ENCODE data around the gene TOR1AIP1. TPM values are rescaled to one million over a fixed set of nuclear protein-coding genes. Genes with fewer than 3 reads are reported as not detected.

TOR1AIP1 gene
- total RNA-seq, 4 donors from 2014 or later: 35.7 to 53.7 (median 48.8) TPM

- no peak for TF ChIP-seq POLR2A (IDR thresholded peaks at IDR 0.05)
- TF ChIP-seq, protein P1, sequence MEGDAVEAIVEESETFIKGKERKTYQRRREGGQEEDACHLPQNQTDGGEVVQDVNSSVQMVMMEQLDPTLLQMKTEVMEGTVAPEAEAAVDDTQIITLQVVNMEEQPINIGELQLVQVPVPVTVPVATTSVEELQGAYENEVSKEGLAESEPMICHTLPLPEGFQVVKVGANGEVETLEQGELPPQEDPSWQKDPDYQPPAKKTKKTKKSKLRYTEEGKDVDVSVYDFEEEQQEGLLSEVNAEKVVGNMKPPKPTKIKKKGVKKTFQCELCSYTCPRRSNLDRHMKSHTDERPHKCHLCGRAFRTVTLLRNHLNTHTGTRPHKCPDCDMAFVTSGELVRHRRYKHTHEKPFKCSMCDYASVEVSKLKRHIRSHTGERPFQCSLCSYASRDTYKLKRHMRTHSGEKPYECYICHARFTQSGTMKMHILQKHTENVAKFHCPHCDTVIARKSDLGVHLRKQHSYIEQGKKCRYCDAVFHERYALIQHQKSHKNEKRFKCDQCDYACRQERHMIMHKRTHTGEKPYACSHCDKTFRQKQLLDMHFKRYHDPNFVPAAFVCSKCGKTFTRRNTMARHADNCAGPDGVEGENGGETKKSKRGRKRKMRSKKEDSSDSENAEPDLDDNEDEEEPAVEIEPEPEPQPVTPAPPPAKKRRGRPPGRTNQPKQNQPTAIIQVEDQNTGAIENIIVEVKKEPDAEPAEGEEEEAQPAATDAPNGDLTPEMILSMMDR (IDR thresholded peaks at IDR 0.05): no peak
- DNase-seq (ENCODE audit: low spot score in 2 of 2): no peak
- intact Hi-C loops (cut with DNase I; ENCODE audit: low total_unique reads): no loop called here
- 83 to 93% methylated on average over 7 of the region's 7 CpGs for WGBS, 2 donors
- no peak overlapping the region for H3K4me3 ChIP-seq (ENCODE audit: low read depth, poor library complexity, severe bottlenecking)
Observed at GRCh38 chr1:179950651-179951050, 68.6 kb downstream of the TOR1AIP1 start.

DNA sequence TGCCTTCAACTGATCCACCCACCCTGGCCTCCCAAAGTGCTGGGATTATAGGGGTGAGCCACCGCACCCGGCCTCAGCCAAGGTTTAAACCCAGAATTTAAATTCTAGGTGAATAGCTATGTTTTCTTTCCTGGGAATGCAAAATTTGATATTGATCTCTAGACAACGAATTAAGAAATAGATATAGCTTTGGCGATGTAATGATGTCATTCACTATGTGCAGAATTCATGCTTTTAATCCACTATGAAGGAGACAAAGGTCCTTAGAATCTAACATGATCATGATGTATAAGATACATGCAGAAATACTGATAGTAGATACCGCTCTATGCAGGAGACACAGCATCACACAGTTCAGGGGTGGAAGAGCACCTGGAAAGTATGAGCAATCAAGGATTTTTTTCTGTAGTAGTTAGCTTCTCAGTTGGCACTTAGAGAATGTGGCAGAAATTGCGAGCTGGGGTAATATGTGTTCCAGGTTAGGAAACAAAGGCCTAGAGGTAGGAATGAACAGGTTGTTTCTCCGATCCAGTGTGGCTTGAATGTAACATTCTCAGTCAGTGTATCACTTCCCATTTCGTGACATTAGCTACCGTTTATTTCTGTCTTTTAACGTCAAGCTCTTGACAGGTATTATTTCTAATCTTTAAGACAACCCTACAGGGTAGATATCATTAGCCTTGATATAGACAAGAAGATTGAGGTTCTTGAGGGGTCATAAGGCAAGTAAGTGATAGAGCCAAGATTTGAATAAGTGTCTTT lies 69.5 kb downstream of the TOR1AIP1 start:
- H3K4me3 ChIP-seq (ENCODE audit: low read depth, poor library complexity, severe bottlenecking): no peak overlapping the region
- no peak for DNase-seq (ENCODE audit: low spot score in 2 of 2)
- WGBS, 2 donors: 94 to 96% methylated on average over 10 of the region's 10 CpGs
- intact Hi-C loops (cut with DNase I; ENCODE audit: low total_unique reads): no loop called here
- TF ChIP-seq, protein P1 (IDR thresholded peaks at IDR 0.05): no peak
- no peak for TF ChIP-seq POLR2A (IDR thresholded peaks at IDR 0.05)

GRCh38 chr1:179952186-179952585 lies 70.1 kb downstream of the TOR1AIP1 start:
- H3K4me3 ChIP-seq (ENCODE audit: low read depth, poor library complexity, severe bottlenecking): no peak overlapping the region
- 87 to 88% methylated on average over 4 of the region's 4 CpGs for WGBS, 2 donors
- DNase-seq (ENCODE audit: low spot score in 2 of 2): no peak
- TF ChIP-seq POLR2A (IDR thresholded peaks at IDR 0.05): no peak
- TF ChIP-seq, protein P1 (IDR thresholded peaks at IDR 0.05): no peak
- intact Hi-C loops (cut with DNase I; ENCODE audit: low total_unique reads): no loop called here

DNA sequence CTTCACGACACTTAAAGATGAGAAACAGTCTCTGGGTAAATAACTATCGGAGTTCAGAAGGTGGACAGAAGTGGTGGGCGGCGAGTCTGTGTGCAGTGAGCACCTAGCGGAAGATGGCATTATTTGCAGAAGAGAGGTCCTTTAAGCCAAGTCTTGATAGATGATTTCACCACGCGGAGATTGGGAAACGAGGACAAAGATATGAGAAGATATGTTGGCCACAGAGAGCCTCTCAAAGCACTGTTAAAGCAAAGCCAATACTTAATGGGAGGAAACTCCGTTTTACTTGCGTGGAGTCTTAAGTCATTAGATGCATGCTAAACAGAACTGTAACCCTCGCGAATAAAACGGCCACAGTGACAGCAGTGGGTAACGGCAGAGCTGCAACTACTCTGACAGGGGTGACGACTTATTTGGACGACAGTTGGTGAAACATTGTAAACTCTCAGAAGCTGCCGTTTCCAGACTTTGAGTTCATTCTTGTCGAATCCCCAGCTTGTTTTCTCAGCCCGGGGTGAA lies 71.9 kb downstream of the TOR1AIP1 start:
- H3K4me3 ChIP-seq (ENCODE audit: low read depth, poor library complexity, severe bottlenecking): peak overlapping the region; percentile 93
- intact Hi-C loops (cut with DNase I; ENCODE audit: low total_unique reads): no loop called here
- no peak for TF ChIP-seq POLR2A (IDR thresholded peaks at IDR 0.05)
- TF ChIP-seq, protein P1 (IDR thresholded peaks at IDR 0.05): peak in 1 of 3 donors; percentile 4
- peak in 1 of 2 donors; percentile 43 for DNase-seq (ENCODE audit: low spot score in 2 of 2)
- WGBS, 2 donors: 1 to 3% methylated on average over 19 of the region's 19 CpGs

- peak within 1 kb of the TSS; percentile 93 for H3K4me3 ChIP-seq (ENCODE audit: low read depth, poor library complexity, severe bottlenecking)
- intact Hi-C loops (cut with DNase I; ENCODE audit: low total_unique reads): no loop called here
- 0 to 1% methylated on average over 35 to 38 of the region's 72 CpGs for WGBS, 2 donors
- DNase-seq (ENCODE audit: low spot score in 2 of 2): peak; percentile 98 to 99
- TF ChIP-seq POLR2A (IDR thresholded peaks at IDR 0.05): peak in 1 of 2 donors; percentile 36
- TF ChIP-seq, protein P1 (IDR thresholded peaks at IDR 0.05): no peak
Observed at GRCh38 chr1:179954493-179955286, 72.6 kb downstream of the TOR1AIP1 start, which contains the start of gene CEP350. CEP350 (plus strand) TSS chr1:179954810; CDS start chr1:179986182, 31,372 bp downstream.

Data from lower leg skin (tissue), 4 donors.